Esophagus muscularis mucosa (tissue), 4 donors: Measurements from ENCODE around the gene RABGGTA.
A peak's percentile ranks its signal among the peaks of the same experiment; 100 is the strongest.

Experiments used
- CTCF ChIP-seq, 3 experiments: fragments of 200-600 bp in 2 of 3; fragments of 450-650 bp in 1 of 3; sonication (generic) in 2 of 3; IDR thresholded peaks; one replicate each; pipeline ENCODE4 v1.5.1; 2017 to 2019; ENCODE audit warnings: antibody characterized with exemption in 3 of 3, mild to moderate bottlenecking in 2 of 3, moderate library complexity in 1 of 3
- EP300 ChIP-seq: sonication (generic); formaldehyde crosslinking; IDR thresholded peaks from one replicate; pipeline ENCODE4 v1.6.1; 2017; ENCODE audit warnings: antibody characterized with exemption
- POLR2A ChIP-seq: fragments of 450-650 bp; IDR thresholded peaks from one replicate; pipeline ENCODE4 v1.6.1; 2017; ENCODE audit warnings: antibody characterized with exemption, moderate library complexity, mild to moderate bottlenecking, low read depth

GRCh38 chr14:24308342-24309124 is 37.1 kb upstream of the RABGGTA start:
- peak in 1 of 3 experiments; percentile 10 for TF ChIP-seq CTCF (IDR thresholded peaks at IDR 0.05)
- TF ChIP-seq EP300 = no peak
- TF ChIP-seq POLR2A = no peak
